ENCODE data around the gene DPP6.

- TF ChIP-seq, protein P1, sequence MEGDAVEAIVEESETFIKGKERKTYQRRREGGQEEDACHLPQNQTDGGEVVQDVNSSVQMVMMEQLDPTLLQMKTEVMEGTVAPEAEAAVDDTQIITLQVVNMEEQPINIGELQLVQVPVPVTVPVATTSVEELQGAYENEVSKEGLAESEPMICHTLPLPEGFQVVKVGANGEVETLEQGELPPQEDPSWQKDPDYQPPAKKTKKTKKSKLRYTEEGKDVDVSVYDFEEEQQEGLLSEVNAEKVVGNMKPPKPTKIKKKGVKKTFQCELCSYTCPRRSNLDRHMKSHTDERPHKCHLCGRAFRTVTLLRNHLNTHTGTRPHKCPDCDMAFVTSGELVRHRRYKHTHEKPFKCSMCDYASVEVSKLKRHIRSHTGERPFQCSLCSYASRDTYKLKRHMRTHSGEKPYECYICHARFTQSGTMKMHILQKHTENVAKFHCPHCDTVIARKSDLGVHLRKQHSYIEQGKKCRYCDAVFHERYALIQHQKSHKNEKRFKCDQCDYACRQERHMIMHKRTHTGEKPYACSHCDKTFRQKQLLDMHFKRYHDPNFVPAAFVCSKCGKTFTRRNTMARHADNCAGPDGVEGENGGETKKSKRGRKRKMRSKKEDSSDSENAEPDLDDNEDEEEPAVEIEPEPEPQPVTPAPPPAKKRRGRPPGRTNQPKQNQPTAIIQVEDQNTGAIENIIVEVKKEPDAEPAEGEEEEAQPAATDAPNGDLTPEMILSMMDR (IDR thresholded peaks at IDR 0.05): no peak
- TF ChIP-seq POLR2AphosphoS5 (IDR thresholded peaks at IDR 0.05): no peak
- no peak for TF ChIP-seq POLR2A (IDR thresholded peaks at IDR 0.05)
- TF ChIP-seq EP300 (IDR thresholded peaks at IDR 0.05): no peak
Measured at GRCh38 chr7:154383045-154383444, 330.8 kb downstream of the DPP6 start.
